NOMO-1 (cell line): ENCODE data around the gene GAL.
A peak's percentile ranks its signal among the peaks of the same experiment; 100 is the strongest.

ENCODE experiments used
- DNase-seq, 2 experiments: peaks; one replicate each; lab custom pipeline; 2025; ENCODE audit not compliant: unreplicated experiment in 2 of 2; lab: John Stamatoyannopoulos, UW

The GAL gene

GRCh38 chr11:68678031-68678441, 6.3 kb upstream of the GAL start:
- DNase-seq = no peak

GRCh38 chr11:68680541-68681231, 3.7 kb upstream of the GAL start:
- DNase-seq = no peak

DNA sequence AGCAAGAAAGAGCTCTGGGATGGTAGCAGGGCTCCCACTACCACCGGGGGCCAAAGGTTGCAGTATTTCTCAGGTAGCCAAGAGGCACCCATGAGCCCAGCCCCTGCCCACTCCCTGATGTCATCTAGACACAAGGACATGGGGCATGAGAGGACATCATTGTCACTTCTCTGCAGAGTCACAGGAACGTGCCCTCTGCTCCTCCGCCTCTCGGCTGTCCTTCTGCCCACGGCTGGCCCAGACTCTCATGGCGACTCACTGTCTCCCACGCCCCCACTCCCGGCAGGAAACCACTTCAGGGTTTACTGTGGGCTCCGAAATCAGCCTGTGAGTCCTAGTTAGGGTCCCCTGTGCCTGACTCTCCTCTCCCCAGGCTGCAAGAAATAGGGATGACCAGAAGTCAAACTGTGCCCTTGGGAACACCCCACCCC, 1.8 kb upstream of the GAL start:
- peak in 1 of 2 experiments; percentile 22 for DNase-seq

DNA sequence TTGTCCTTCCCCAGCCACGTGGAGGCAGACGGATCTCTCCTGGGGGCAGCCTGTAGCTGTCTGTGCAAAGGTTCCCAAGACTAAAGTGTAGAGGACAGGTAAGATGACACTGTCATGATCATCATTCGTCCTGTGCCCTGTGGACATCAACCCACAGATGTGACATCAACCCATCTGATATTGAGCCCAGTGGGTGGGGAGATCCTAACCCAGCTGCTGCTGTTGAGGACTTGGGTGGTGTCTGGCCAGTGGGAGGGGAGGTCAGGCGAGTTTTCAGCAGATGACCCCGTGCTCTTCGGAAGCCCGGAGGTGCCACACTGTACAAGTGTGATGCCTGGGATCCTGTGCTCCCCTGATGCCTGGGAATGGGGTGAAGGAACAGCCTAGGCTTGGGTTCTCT, 1.2 kb upstream of the GAL start:
- DNase-seq = no peak

GRCh38 chr11:68683536-68684384, 584 bp upstream of the GAL start:
- DNase-seq = no peak

DNA sequence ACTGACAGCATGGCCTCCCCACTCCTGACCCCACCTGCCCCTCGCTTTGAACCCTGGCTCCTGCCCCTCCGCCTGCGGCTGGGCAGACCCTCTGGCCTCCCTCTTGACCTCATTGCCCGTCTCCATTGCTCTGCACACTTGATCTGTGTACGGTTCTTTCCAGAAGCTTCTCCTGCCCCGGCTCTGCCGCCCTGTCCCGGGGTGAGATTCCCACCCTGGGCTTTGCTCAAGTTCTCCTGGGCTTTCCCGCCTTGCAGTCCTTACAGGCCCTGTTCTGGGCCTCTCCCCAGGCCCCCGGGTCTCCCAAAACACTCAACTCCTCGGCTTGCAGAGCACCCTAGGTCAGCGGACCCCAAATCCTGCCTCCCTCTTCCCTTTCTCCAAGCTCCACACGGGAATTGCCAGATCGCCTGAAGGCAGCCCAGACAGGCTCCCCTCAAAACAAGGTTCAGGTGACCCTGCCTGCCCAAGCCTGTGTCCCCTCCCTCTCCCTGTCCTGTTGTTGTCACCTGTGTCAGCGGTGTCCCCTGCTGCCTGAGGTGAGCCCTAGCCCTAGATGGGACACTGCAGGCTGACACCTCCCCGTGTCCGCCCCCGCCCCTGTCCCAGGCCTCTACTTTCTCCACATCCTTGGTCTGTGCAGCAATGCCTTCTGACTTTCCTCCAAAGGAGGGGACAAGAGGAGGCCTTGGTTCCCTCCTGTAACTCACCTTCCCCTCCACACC, 1.5 kb downstream of the GAL start:
- no peak for DNase-seq

GRCh38 chr11:68686486-68686885, 2.1 kb downstream of the GAL start:
- no peak for DNase-seq

GRCh38 chr11:68687311-68687710, 3.0 kb downstream of the GAL start:
- no peak for DNase-seq

DNA sequence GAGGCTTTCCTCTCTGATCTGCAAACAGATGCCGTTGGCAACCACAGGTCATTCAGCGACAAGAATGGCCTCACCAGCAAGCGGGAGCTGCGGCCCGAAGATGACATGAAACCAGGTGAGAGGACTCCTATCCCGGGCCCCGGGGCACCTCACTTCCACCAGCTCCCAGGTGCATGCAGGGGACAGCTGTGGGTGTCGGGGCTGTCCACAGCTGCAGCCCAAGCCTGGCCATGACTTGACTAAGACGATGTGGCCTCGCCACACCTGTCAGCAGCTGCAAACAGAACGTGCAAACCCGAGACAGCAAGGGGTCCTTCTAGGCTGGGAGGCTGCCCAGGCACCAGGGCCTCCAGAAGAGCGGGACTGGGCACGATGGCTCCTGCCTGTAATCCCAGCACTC, 3.6 kb downstream of the GAL start:
- DNase-seq = no peak

DNA sequence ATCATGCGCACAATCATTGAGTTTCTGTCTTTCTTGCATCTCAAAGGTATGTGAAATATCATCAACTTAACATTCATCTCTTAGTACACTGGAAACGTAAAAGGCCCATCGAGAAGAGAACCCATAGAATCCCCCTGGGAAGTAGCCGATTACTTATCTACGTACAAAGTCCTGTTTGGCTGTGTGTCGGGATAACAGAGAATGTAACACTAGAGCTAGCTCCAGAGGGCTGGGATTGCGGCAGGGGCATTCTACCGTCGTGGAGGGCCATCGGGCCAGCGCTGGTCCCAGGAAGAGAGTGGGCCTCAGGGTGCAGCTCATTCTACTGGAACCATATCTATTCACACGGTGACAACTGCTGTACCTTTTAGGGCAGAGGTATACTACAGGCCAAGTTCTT, 4.5 kb downstream of the GAL start:
- DNase-seq = no peak

DNA sequence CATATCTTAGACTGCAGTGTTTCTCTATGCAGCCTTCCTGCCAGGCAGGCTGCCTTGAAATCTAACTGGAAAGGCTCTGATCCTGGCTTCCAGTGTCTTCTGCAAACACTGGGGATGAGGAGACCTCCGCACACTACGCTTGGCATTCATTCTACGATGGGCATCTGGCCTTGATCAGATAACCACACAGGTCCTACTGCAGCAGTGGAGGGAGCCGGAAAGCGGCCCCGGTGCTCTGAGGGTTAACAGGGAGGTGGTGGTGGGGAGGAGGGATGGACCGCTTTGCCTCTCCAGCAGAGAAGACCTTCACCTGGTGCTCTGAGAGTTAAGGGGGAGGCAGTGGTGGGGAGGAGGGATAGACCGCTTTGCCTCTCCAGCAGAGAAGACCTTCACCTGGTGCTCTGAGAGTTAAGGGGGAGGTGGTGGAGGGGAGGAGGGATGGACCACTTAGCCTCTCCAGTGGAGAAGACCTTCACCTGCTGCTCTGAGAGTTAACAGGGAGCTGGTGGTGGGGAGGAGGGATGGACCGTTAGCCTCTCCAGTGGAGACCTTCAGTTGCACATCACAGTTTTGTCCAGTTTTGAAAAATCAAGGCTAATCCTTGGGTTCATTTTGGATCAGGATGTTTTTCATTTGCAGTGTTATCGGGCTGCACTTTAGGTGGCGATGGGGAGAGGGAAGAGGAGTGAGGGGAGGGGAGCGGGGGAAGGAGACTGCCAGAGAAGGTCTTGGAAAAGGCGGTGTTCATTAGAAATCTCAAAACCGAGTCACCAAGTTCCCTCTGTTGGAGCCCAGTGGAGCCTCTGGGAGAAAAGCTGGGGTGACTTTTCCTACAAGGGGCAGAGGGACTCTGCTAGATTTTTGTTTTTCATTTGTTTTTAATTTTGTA, 5.6 kb downstream of the GAL start:
- no peak for DNase-seq

DNA sequence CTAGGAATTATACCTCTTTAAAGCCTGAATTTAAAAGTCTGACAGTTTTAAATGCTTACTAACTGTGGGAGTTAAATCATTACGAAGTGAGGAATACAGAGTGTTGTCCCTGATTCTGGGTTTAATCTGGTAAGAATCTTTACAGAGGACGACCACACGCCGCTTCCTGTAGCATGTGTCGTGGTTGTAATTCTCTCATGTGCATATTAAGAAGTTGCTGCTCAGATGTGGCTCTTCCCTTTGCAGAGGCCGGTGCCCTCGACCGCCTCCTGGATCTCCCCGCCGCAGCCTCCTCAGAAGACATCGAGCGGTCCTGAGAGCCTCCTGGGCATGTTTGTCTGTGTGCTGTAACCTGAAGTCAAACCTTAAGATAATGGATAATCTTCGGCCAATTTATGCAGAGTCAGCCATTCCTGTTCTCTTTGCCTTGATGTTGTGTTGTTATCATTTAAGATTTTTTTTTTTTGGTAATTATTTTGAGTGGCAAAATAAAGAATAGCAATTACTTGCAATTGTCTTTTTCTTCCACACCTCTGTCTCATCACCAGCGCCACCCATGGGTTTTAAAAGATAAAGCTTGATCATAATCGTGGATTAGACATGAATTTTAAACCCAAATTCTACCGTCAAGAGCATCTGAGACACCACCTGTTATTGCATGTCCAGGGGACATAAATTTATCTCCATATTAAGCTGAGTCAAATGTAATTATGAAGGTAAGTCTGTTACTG, 6.5 kb downstream of the GAL start:
- no peak for DNase-seq

DNA sequence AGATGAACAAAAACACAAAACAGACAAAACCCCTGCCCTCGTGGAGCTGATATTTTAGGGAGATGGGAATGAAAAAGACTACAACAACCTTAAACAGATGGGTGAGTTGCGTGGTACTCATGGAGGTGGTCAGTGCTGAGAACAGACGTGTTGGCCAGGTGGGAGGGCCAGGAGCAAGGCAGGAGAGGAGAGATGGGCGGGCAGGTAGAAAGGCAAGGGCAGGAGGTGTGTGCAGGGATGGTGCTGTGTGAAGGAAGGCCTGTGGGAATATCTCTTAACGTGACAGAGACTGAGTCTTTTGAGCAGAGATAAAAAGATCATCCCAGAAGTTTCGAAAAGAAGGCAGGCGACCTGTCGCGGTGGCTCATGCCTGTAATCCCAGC, 7.0 kb downstream of the GAL start:
- no peak for DNase-seq

GRCh38 chr11:68692115-68692514, 7.8 kb downstream of the GAL start:
- DNase-seq = no peak

DNA sequence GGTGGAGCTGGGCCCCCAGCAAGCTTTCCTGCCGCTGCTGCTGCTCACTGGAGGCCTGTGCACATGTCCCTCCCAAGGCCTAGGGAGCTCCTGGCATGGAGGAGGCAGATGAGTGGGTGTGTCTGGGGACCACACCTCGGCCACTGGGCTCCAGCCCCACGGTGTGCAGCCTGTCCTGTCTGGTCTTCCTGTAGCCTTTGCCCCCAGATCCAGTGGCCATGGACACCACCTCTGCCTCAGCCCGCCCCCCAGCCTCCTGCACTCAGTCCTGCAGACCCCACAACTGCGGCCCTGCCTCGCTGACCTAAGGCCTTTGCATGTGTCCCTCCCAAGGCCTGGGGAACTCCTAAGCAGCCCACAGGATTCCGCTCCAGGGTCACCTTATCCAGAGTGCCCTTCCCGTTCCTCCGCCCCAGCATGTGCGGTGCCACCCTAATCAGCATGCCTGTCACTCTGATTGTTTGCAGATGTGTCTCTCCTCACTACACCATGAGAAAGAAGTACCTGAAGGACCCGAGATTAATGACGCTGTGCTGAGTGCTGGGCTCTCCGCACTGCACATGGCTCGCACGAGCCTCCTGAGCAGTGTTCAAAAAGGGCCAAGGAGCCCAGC, 8.6 kb downstream of the GAL start:
- DNase-seq = no peak

- DNase-seq = no peak
These were observed 9.1 kb downstream of the GAL start for GRCh38 chr11:68693484-68693882.

DNA sequence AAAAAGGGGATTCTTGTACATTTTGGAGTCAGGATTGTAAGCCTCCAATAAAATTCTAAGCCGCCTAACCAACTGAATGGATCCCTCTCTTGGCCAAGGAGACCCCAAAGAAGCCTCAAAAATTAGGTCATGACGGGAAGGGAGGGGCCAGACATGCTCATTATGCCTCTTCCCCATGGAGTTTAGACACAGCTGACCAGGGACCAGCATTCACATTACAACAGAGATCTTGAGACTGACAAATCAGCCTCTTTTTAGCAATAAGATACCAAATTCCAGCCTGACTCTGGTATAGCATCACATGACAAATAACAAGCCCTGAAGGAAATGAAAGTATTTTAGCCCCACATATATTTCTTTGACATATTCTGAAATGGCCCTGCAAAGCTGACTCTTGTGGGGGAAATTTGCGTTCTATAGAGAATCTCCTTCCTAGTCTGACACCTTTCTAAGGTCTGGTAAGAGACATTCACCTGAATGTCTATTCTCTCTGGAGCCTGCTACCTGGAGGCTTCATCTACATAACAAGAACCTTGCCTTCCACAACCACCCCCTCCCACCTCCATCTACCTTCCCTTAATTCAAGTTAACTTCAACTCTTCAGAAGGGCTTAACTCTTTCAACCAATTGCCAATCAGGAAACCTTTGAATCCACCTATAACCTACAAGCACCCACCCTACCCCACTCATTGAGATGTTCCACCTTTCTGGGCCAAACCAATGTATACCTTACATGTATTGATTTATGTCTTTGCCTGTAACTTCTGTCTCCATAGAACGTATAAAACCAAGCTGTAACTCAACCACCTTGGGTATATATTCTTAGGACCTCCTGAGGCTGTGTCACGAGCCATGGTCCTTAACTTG, 10.3 kb downstream of the GAL start:
- no peak for DNase-seq

- no peak for DNase-seq
These were observed 11.2 kb downstream of the GAL start for GRCh38 chr11:68695531-68695930.

DNA sequence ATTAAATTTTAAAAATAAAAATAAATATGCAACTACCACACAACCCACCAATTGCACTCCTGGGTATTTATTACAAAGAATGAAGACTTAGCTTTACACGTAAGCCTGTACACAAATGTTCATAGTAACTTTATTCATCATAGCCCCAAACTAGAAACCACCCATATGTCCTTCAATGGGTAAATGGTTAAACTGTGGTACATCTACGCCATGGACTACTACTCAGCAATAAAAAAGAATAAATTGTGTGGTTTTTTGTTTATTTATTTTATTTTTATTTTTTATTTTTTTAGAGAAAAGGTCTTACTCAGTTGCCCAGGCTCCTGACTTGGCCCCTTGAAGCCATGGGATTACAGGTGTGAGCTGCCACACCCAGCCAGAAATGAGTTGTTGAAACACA, 14.6 kb downstream of the GAL start:
- DNase-seq = no peak
